Measurements from ENCODE around the gene PCDHB5. TPM values are rescaled to one million over a fixed set of nuclear protein-coding genes. Genes with fewer than 3 reads are reported as not detected.
"Not testable (repeated sequence)": the region's sequence is repeated elsewhere in the genome, so short reads cannot be mapped to it uniquely, and the experiment has no call there.

Gene PCDHB5
- total RNA-seq, 4 donors from 2014 or later, result 0.49 to 4.9 (median 1.4) TPM; not detected in 1

GRCh38 chr5:141127305-141127704, 7.7 kb upstream of the PCDHB5 start:
- DNase-seq (ENCODE audit: low spot score in 2 of 2), result no peak
- H3K4me3 ChIP-seq (ENCODE audit: low read depth, poor library complexity, severe bottlenecking), result no peak overlapping the region
- intact Hi-C loops (cut with DNase I; ENCODE audit: low total_unique reads), result no loop called here
- WGBS, 2 donors, result 92 to 93% methylated on average over 1 of the region's 1 CpG
- TF ChIP-seq, protein P1, sequence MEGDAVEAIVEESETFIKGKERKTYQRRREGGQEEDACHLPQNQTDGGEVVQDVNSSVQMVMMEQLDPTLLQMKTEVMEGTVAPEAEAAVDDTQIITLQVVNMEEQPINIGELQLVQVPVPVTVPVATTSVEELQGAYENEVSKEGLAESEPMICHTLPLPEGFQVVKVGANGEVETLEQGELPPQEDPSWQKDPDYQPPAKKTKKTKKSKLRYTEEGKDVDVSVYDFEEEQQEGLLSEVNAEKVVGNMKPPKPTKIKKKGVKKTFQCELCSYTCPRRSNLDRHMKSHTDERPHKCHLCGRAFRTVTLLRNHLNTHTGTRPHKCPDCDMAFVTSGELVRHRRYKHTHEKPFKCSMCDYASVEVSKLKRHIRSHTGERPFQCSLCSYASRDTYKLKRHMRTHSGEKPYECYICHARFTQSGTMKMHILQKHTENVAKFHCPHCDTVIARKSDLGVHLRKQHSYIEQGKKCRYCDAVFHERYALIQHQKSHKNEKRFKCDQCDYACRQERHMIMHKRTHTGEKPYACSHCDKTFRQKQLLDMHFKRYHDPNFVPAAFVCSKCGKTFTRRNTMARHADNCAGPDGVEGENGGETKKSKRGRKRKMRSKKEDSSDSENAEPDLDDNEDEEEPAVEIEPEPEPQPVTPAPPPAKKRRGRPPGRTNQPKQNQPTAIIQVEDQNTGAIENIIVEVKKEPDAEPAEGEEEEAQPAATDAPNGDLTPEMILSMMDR (IDR thresholded peaks at IDR 0.05), result no peak
- TF ChIP-seq POLR2A (IDR thresholded peaks at IDR 0.05), result no peak

DNA sequence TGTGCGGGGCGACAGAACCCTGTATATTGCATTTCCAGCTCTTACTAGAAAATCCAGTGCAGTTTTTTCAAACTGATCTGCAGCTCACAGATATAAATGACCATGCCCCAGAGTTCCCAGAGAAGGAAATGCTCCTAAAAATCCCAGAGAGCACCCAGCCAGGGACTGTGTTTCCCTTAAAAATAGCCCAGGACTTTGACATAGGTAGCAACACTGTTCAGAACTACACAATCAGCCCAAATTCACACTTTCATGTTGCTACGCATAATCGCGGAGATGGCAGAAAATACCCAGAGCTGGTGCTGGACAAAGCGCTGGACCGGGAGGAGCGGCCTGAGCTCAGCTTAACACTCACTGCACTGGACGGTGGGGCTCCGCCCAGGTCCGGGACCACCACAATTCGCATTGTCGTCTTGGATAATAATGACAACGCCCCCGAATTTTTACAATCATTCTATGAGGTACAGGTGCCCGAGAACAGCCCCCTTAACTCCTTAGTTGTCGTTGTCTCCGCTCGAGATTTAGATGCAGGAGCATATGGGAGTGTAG, 786 bp downstream of the PCDHB5 start:
- DNase-seq (ENCODE audit: low spot score in 2 of 2), result no peak
- intact Hi-C loops (cut with DNase I; ENCODE audit: low total_unique reads), result no loop called here
- H3K4me3 ChIP-seq (ENCODE audit: low read depth, poor library complexity, severe bottlenecking), result no peak overlapping the region
- 45 to 54% methylated on average over 19 of the region's 19 CpGs for WGBS, 2 donors
- TF ChIP-seq, protein P1 (IDR thresholded peaks at IDR 0.05), result no peak
- no peak for TF ChIP-seq POLR2A (IDR thresholded peaks at IDR 0.05)

- DNase-seq (ENCODE audit: low spot score in 2 of 2); H3K4me3 ChIP-seq (ENCODE audit: low read depth, poor library complexity, severe bottlenecking); intact Hi-C loops (cut with DNase I; ENCODE audit: low total_unique reads): not testable (repeated sequence)
- WGBS, 2 donors, result 49 to 51% methylated on average over 15 to 32 of the region's 34 CpGs
Observed at GRCh38 chr5:141137346-141137745, 2.3 kb downstream of the PCDHB5 start.

DNA sequence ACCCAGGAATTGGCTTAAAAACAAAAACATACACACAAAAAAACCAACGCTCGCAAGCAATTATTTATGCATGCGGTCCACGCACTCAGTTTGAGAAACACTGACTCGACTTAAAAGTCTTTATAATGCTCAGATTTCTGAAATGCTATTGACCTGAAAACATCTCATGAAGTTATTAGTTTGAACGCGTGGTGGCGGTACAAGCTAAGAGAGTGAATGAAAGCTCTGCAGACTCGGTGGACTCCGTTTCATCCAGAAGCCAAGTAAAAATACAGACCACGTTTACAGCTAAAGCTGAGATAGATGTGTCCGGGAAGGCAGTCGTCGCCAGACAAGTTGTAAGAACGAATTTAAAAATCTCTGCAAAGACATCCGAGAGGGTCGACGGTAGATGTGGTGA, 14.8 kb downstream of the PCDHB5 start, which contains the start of gene PCDHB6:
Gene PCDHB6, plus strand, starts transcription at position 246 of the 400 bp plus-strand sequence. CDS start 201 bp downstream, outside the sequence.
- 11 to 20% methylated on average over 18 of the region's 18 CpGs for WGBS, 2 donors
- H3K4me3 ChIP-seq (ENCODE audit: low read depth, poor library complexity, severe bottlenecking), result no peak within 1 kb of the TSS
- intact Hi-C loops (cut with DNase I; ENCODE audit: low total_unique reads), result no loop called here
- no peak for DNase-seq (ENCODE audit: low spot score in 2 of 2)
- TF ChIP-seq, protein P1 (IDR thresholded peaks at IDR 0.05), result no peak
- TF ChIP-seq POLR2A (IDR thresholded peaks at IDR 0.05), result no peak

DNA sequence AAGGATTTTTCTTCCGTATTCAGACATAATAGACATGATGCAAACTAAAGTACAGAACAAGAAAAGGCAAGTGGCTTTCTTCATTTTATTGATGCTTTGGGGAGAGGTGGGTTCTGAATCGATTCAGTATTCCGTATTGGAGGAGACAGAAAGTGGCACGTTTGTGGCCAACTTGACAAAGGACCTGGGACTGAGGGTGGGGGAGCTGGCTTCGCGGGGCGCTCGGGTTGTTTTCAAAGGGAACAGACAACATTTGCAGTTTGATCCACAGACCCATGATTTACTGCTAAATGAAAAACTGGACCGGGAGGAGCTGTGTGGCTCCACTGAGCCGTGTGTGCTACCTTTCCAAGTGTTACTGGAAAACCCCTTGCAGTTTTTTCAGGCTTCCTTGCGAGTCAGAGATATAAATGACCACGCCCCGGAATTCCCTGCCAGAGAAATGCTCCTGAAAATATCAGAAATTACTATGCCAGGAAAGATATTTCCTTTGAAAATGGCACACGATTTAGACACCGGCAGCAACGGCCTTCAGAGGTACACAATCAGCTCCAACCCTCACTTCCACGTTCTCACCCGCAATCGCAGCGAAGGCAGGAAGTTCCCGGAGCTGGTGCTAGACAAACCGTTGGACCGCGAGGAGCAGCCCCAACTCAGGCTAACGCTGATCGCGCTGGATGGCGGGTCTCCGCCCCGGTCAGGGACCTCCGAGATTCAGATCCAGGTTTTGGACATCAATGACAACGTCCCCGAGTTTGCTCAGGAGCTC, 15.4 kb downstream of the PCDHB5 start:
- TF ChIP-seq, protein P1 (IDR thresholded peaks at IDR 0.05), result no peak
- no peak for TF ChIP-seq POLR2A (IDR thresholded peaks at IDR 0.05)
- no peak for DNase-seq (ENCODE audit: low spot score in 2 of 2)
- H3K4me3 ChIP-seq (ENCODE audit: low read depth, poor library complexity, severe bottlenecking), result no peak overlapping the region
- WGBS, 2 donors, result 40 to 47% methylated on average over 23 to 33 of the region's 33 CpGs
- intact Hi-C loops (cut with DNase I; ENCODE audit: low total_unique reads), result no loop called here

GRCh38 chr5:141150993-141151325, 16.0 kb downstream of the PCDHB5 start:
- TF ChIP-seq, protein P1 (IDR thresholded peaks at IDR 0.05), result no peak
- TF ChIP-seq POLR2A (IDR thresholded peaks at IDR 0.05), result no peak
- intact Hi-C loops (cut with DNase I; ENCODE audit: low total_unique reads), result no loop called here
- DNase-seq (ENCODE audit: low spot score in 2 of 2), result no peak
- 36 to 46% methylated on average over 13 of the region's 13 CpGs for WGBS, 2 donors
- H3K4me3 ChIP-seq (ENCODE audit: low read depth, poor library complexity, severe bottlenecking), result no peak overlapping the region

GRCh38 chr5:141151632-141152031, 16.6 kb downstream of the PCDHB5 start:
- DNase-seq (ENCODE audit: low spot score in 2 of 2); H3K4me3 ChIP-seq (ENCODE audit: low read depth, poor library complexity, severe bottlenecking); intact Hi-C loops (cut with DNase I; ENCODE audit: low total_unique reads): not testable (repeated sequence)
- 21 to 41% methylated on average over 11 to 21 of the region's 41 CpGs for WGBS, 2 donors

GRCh38 chr5:141152096-141152495, 17.1 kb downstream of the PCDHB5 start:
- not testable (repeated sequence) for DNase-seq (ENCODE audit: low spot score in 2 of 2)
- 29% methylated on average over 7 to 11 of the region's 36 CpGs for WGBS, 2 donors

More at GRCh38 chr5:141152096-141152495, 17.1 kb downstream of the PCDHB5 start:
- intact Hi-C loops (cut with DNase I; ENCODE audit: low total_unique reads); H3K4me3 ChIP-seq (ENCODE audit: low read depth, poor library complexity, severe bottlenecking): not testable (repeated sequence)

Data from lower leg skin (tissue), 4 donors.